ENCODE measurements around the gene DPAGT1. TPM values are rescaled to one million over a fixed set of nuclear protein-coding genes. Genes with fewer than 3 reads are reported as not detected.

Gene DPAGT1
- total and polyA plus RNA-seq, 2 of the 8 experiments (the other 6 are each of a cell fraction or from before 2014, with no cell fraction given), result 59.8 to 236 TPM

DNA sequence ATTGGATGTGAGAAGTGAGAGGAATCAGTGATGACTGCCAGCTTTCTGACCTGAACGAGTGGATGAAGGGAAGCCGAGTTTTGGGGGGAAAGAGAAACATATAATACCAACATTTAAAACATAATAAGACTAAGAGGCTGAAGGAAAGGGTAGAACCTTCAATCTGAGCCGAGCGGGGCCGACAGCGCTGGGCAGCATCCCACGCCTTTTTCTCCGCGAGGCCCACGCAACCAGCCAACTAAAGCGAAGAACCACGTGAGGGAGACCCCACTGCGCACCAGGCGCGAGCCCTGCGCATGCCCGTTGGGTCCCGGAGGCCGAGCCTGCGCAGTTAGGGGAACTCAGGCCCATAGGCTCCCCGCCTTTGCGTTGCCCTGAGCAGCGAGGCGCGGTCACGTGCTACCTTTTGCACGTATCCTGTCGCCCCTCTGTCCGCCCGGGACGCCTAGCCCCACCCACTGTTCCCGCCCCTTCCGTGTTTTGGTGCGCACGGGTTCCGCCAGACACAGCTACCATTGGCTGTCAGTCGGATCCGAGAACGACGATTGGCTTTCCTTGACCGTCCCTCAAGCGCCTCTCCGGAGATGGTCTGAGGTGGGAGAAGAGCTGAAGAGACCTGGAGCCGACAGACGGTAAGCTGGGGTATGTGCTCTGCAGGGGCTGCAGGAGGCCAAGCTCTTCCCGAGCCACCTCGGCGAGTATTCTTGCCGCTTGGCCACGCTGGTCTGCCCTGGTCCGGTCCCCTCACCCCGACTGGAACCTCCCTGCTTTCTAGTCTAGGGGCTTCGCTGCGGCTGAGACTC is 19.6 kb upstream of the DPAGT1 start, which contains the start of gene HINFP (continued):
- TF ChIP-seq SP4 (IDR thresholded peaks at IDR 0.05; ENCODE audit: low read length) (peak; percentile 55; the same call in 1 of the 2 replicates), SIN3A (conservative IDR thresholded peaks at IDR 0.05 in 1 of 2, IDR thresholded peaks at IDR 0.05 in 1 of 2; ENCODE audit: low read depth in 1 of 2, low read length in 2 of 2) (peak in 1 of 2 experiments; percentile 62; a peak in 2 of 4 replicates), TEAD4 (IDR thresholded peaks at IDR 0.05; ENCODE audit: low read depth, low read length) (no peak), EP300 (IDR thresholded peaks at IDR 0.05; ENCODE audit: borderline replicate concordance in 1 of 2, low read depth in 2 of 2, low read length in 2 of 2) (no peak), SP2 (IDR thresholded peaks at IDR 0.05; ENCODE audit: low read length) (peak; percentile 66), RFX5 (IDR thresholded peaks at IDR 0.05; ENCODE audit: borderline replicate concordance, low read depth, low read length) (no peak), ASH2L (IDR thresholded peaks at IDR 0.05; ENCODE audit: low read length) (no peak), CREB1 (IDR thresholded peaks at IDR 0.05) (peak; percentile 6; the same call in 1 of the 2 replicates), RXRA (IDR thresholded peaks at IDR 0.05; ENCODE audit: insufficient read depth, low read depth, low read length) (no peak), SP1 (IDR thresholded peaks at IDR 0.05; ENCODE audit: low read depth, low read length) (peak; percentile 96), ZNF274 (IDR thresholded peaks at IDR 0.05; ENCODE audit: borderline replicate concordance, extremely low read depth, low read length) (no peak), TBP (IDR thresholded peaks at IDR 0.05; ENCODE audit: low read depth, low read length) (peak; percentile 73), FOSL1 (IDR thresholded peaks at IDR 0.05; ENCODE audit: insufficient read depth, low read depth, low read length) (no peak), SAP30 (IDR thresholded peaks at IDR 0.05; ENCODE audit: insufficient read depth, insufficient replicate concordance, low read length) (peak; percentile 60), POLR2AphosphoS5 (IDR thresholded peaks at IDR 0.05; ENCODE audit: low read depth, low read length) (peak; percentile 87), CHD1 (IDR thresholded peaks at IDR 0.05; ENCODE audit: low read depth, low read length) (no peak), KDM4A (IDR thresholded peaks at IDR 0.05; ENCODE audit: low read depth, low read length, severe bottlenecking) (peak; percentile 63), PHF8 (conservative IDR thresholded peaks at IDR 0.05; ENCODE audit: low read depth, low read length) (peak; percentile 78), JUND (IDR thresholded peaks at IDR 0.05; ENCODE audit: low read length) (no peak), E2F6 (IDR thresholded peaks at IDR 0.05) (peak; percentile 90), NRF1 (IDR thresholded peaks at IDR 0.05; ENCODE audit: low read depth, low read length) (peak; percentile 98)
- TF ChIP-seq, protein P1, sequence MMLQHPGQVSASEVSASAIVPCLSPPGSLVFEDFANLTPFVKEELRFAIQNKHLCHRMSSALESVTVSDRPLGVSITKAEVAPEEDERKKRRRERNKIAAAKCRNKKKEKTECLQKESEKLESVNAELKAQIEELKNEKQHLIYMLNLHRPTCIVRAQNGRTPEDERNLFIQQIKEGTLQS (IDR thresholded peaks at IDR 0.05; ENCODE audit: insufficient read depth, low read depth, low read length), result peak; percentile 87
